ENCODE measurements around the gene MYZAP. TPM values are rescaled to one million over a fixed set of nuclear protein-coding genes. Genes with fewer than 3 reads are reported as not detected.
A peak's percentile ranks its signal among the peaks of the same experiment; 100 is the strongest.

Gene MYZAP
- total and polyA plus RNA-seq, 2 experiments from 2014 or later: 1.0 to 1.5 TPM

- no peak overlapping the region for H3K4me3 Mint-ChIP-seq
- H3K36me3 Mint-ChIP-seq (ENCODE audit: low read depth): peaks cover 17% of the 10 kb centered on the region; the same call in 2 of the 3 replicates
- TF ChIP-seq JUNB (IDR thresholded peaks at IDR 0.05; ENCODE audit: unreplicated experiment) (no peak), NANOG (IDR thresholded peaks at IDR 0.05; ENCODE audit: borderline replicate concordance) (no peak)
- Histone ChIP-seq H3K4me1 (ENCODE audit: insufficient read depth) (peaks cover 4% of the 10 kb centered on the region; the same call in 1 of the 2 replicates), H3K36me3 (ENCODE audit: insufficient read depth) (no peaks in the 10 kb centered on the region), H2AFZ (no peak overlapping the region), H3K9me2 (ENCODE audit: insufficient read depth) (0 out of 2 replicates have a peak, but pooled peaks cover 2% of the 10 kb centered on the region), H4K20me1 (replicated peaks; ENCODE audit: insufficient read depth) (no peaks in the 10 kb centered on the region), H3K4me3 (no peak overlapping the region), H3K4me2 (no peak overlapping the region), H3K79me2 (replicated peaks; ENCODE audit: insufficient read depth) (no peaks in the 10 kb centered on the region), H3K27me3 (ENCODE audit: insufficient read depth) (no peaks in the 10 kb centered on the region), H3K27ac (ENCODE audit: low read depth) (no peak overlapping the region), H3F3A (replicated peaks; ENCODE audit: low read depth) (no peaks in the 10 kb centered on the region)
- peaks cover 12% of the 10 kb centered on the region for H3K27me3 Mint-ChIP-seq (ENCODE audit: insufficient read depth, low read depth, poor library complexity)
- ATAC-seq (peak; percentile 15), DNase-seq (ENCODE audit: low spot score) (no peak)
- no peaks in the 10 kb centered on the region; the same call in 2 of the 3 replicates for H3K9me3 Mint-ChIP-seq
- H3K27ac Mint-ChIP-seq: peak overlapping the region; percentile 75; the same call in 1 of the 2 replicates
- peaks cover 31% of the 10 kb centered on the region for H3K4me1 Mint-ChIP-seq
Measured at GRCh38 chr15:57554063-57554811, 37.5 kb upstream of the MYZAP start.

- Histone ChIP-seq H3K4me3 (no peak overlapping the region), H3K4me2 (no peak overlapping the region), H3K27ac (ENCODE audit: low read depth) (no peak overlapping the region), H2AFZ (no peak overlapping the region), H3K9me2 (ENCODE audit: insufficient read depth) (0 out of 2 replicates have a peak, but pooled peaks cover 2% of the 10 kb centered on the region), H3K4me1 (ENCODE audit: insufficient read depth) (peaks cover 4% of the 10 kb centered on the region; the same call in 1 of the 2 replicates), H3F3A (replicated peaks; ENCODE audit: low read depth) (no peaks in the 10 kb centered on the region), H3K27me3 (ENCODE audit: insufficient read depth) (no peaks in the 10 kb centered on the region), H3K36me3 (ENCODE audit: insufficient read depth) (no peaks in the 10 kb centered on the region), H4K20me1 (replicated peaks; ENCODE audit: insufficient read depth) (no peaks in the 10 kb centered on the region), H3K79me2 (replicated peaks; ENCODE audit: insufficient read depth) (no peaks in the 10 kb centered on the region)
- no peak overlapping the region for H3K4me3 Mint-ChIP-seq
- no peaks in the 10 kb centered on the region; the same call in 2 of the 3 replicates for H3K9me3 Mint-ChIP-seq
- DNase-seq (ENCODE audit: low spot score) (no peak), ATAC-seq (no peak)
- peaks cover 31% of the 10 kb centered on the region for H3K4me1 Mint-ChIP-seq
- peaks cover 8% of the 10 kb centered on the region for H3K27me3 Mint-ChIP-seq (ENCODE audit: insufficient read depth, low read depth, poor library complexity)
- H3K36me3 Mint-ChIP-seq (ENCODE audit: low read depth): peaks cover 16% of the 10 kb centered on the region; the same call in 2 of the 3 replicates
- H3K27ac Mint-ChIP-seq: 0 out of 2 replicates have a peak overlapping the region, but pooled peaks have one; percentile 8
- TF ChIP-seq STAT1 (IDR thresholded peaks at IDR 0.05; ENCODE audit: unreplicated experiment) (no peak), REST (IDR thresholded peaks at IDR 0.05; ENCODE audit: unreplicated experiment) (no peak), JUNB (IDR thresholded peaks at IDR 0.05; ENCODE audit: unreplicated experiment) (no peak), ZNF331 (CRISPR knock-in tag; IDR thresholded peaks at IDR 0.05; ENCODE audit: low read depth) (no peak), EZH2 (IDR thresholded peaks at IDR 0.05; ENCODE audit: low read depth, unreplicated experiment) (no peak), ZNF462 (CRISPR knock-in tag; IDR thresholded peaks at IDR 0.05) (no peak), ETS1 (IDR thresholded peaks at IDR 0.05) (no peak), EZH2phosphoT487 (IDR thresholded peaks at IDR 0.05; ENCODE audit: unreplicated experiment) (no peak), NANOG (IDR thresholded peaks at IDR 0.05; ENCODE audit: borderline replicate concordance) (no peak)
Measured at GRCh38 chr15:57554812-57555179, 36.9 kb upstream of the MYZAP start.
